ENCODE measurements around the gene SP140L. TPM values are rescaled to one million over a fixed set of nuclear protein-coding genes. Genes with fewer than 3 reads are reported as not detected.
A peak's percentile ranks its signal among the peaks of the same experiment; 100 is the strongest.

The SP140L gene
- total and polyA plus RNA-seq, 7 donors, result 1.6 to 6.7 (median 3.7) TPM

- no peaks in the 10 kb centered on the region for H3K4me1 ChIP-seq
- intact Hi-C loops (cut with DNase I), result no loop called here
- TF ChIP-seq, protein P1, sequence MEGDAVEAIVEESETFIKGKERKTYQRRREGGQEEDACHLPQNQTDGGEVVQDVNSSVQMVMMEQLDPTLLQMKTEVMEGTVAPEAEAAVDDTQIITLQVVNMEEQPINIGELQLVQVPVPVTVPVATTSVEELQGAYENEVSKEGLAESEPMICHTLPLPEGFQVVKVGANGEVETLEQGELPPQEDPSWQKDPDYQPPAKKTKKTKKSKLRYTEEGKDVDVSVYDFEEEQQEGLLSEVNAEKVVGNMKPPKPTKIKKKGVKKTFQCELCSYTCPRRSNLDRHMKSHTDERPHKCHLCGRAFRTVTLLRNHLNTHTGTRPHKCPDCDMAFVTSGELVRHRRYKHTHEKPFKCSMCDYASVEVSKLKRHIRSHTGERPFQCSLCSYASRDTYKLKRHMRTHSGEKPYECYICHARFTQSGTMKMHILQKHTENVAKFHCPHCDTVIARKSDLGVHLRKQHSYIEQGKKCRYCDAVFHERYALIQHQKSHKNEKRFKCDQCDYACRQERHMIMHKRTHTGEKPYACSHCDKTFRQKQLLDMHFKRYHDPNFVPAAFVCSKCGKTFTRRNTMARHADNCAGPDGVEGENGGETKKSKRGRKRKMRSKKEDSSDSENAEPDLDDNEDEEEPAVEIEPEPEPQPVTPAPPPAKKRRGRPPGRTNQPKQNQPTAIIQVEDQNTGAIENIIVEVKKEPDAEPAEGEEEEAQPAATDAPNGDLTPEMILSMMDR (IDR thresholded peaks at IDR 0.05), result no peak
- ATAC-seq (no peak), DNase-seq (no peak)
- no peak overlapping the region for H3K4me3 ChIP-seq
- H3K36me3 ChIP-seq (ENCODE audit: insufficient read depth in 1 of 2, low read depth in 1 of 2), result no peaks in the 10 kb centered on the region
- H3K9me3 ChIP-seq, result no peaks in the 10 kb centered on the region
- no peak overlapping the region for H3K27ac ChIP-seq
- WGBS, 3 donors, result 84 to 85% (median 85%) methylated on average over 3 of the region's 3 CpGs
- H3K27me3 ChIP-seq (ENCODE audit: insufficient read depth in 3 of 3, low read length in 2 of 3), result peaks cover 0 to 1% (median 0%) of the 10 kb centered on the region in 3 donors
Measured at GRCh38 chr2:230317366-230317765, 9.6 kb upstream of the SP140L start.

- ATAC-seq (no peak), DNase-seq (no peak)
- H3K27ac ChIP-seq, result no peak overlapping the region
- H3K4me3 ChIP-seq, result no peak overlapping the region
- WGBS, 3 donors, result 67 to 71% (median 68%) methylated on average over 6 of the region's 6 CpGs
- no peaks in the 10 kb centered on the region for H3K4me1 ChIP-seq
- H3K27me3 ChIP-seq (ENCODE audit: insufficient read depth in 3 of 3, low read length in 2 of 3), result peaks cover 0 to 1% (median 0%) of the 10 kb centered on the region in 3 donors
- H3K9me3 ChIP-seq, result no peaks in the 10 kb centered on the region
- intact Hi-C loops (cut with DNase I), result no loop called here
- H3K36me3 ChIP-seq (ENCODE audit: insufficient read depth in 1 of 2, low read depth in 1 of 2), result no peaks in the 10 kb centered on the region
- TF ChIP-seq, protein P1 (IDR thresholded peaks at IDR 0.05), result no peak
Measured at GRCh38 chr2:230318190-230319121, 8.5 kb upstream of the SP140L start.

GRCh38 chr2:230319211-230319862 lies 7.7 kb upstream of the SP140L start:
- DNase-seq, result no peak
- ATAC-seq, result peak in 2 of 4 donors; percentile 38 to 44
- H3K9me3 ChIP-seq, result no peaks in the 10 kb centered on the region
- no peak overlapping the region for H3K4me3 ChIP-seq
- TF ChIP-seq, protein P1 (IDR thresholded peaks at IDR 0.05), result no peak
- 64 to 72% (median 69%) methylated on average over 5 of the region's 5 CpGs for WGBS, 3 donors
- no peak overlapping the region for H3K27ac ChIP-seq
- intact Hi-C loops (cut with DNase I), result no loop called here
- H3K27me3 ChIP-seq (ENCODE audit: insufficient read depth in 3 of 3, low read length in 2 of 3), result peaks cover 0 to 1% (median 0%) of the 10 kb centered on the region in 3 donors
- no peaks in the 10 kb centered on the region for H3K36me3 ChIP-seq (ENCODE audit: insufficient read depth in 1 of 2, low read depth in 1 of 2)
- no peaks in the 10 kb centered on the region for H3K4me1 ChIP-seq

- H3K27ac ChIP-seq, result no peak overlapping the region
- WGBS, 3 donors, result 93 to 97% (median 93%) methylated on average over 2 of the region's 2 CpGs
- no peaks in the 10 kb centered on the region for H3K9me3 ChIP-seq
- H3K27me3 ChIP-seq (ENCODE audit: insufficient read depth in 3 of 3, low read length in 2 of 3), result peaks cover 0 to 1% (median 0%) of the 10 kb centered on the region in 3 donors
- no peaks in the 10 kb centered on the region for H3K4me1 ChIP-seq
- TF ChIP-seq, protein P1 (IDR thresholded peaks at IDR 0.05), result no peak
- DNase-seq, result no peak
- H3K4me3 ChIP-seq, result no peak overlapping the region
- no peak for ATAC-seq
- intact Hi-C loops (cut with DNase I), result no loop called here
- no peaks in the 10 kb centered on the region for H3K36me3 ChIP-seq (ENCODE audit: insufficient read depth in 1 of 2, low read depth in 1 of 2)
Measured at GRCh38 chr2:230321031-230321430, 6.0 kb upstream of the SP140L start.
